ENCODE measurements around the gene LCNL1.

DNA sequence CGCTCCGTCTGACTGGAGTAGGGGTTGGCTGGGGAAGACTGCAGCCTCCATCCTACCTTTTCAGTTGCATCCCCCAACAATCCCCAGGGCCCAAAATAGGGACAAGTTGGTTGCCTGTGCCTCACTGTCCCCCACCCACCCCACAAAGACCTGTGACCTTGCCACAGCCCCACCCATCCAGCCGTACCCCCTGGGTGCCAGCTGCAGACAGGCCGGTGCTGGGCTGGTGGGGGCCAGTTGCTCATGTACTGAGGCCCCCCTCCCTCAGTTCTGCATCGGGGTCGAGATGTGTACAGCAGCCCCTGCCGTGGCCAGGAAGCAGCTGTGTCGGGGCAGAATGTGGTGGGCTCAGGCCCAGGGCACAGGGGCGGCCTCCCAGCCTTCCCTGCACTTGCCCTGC lies 374 bp downstream of the LCNL1 start:
- TF ChIP-seq, protein P1, sequence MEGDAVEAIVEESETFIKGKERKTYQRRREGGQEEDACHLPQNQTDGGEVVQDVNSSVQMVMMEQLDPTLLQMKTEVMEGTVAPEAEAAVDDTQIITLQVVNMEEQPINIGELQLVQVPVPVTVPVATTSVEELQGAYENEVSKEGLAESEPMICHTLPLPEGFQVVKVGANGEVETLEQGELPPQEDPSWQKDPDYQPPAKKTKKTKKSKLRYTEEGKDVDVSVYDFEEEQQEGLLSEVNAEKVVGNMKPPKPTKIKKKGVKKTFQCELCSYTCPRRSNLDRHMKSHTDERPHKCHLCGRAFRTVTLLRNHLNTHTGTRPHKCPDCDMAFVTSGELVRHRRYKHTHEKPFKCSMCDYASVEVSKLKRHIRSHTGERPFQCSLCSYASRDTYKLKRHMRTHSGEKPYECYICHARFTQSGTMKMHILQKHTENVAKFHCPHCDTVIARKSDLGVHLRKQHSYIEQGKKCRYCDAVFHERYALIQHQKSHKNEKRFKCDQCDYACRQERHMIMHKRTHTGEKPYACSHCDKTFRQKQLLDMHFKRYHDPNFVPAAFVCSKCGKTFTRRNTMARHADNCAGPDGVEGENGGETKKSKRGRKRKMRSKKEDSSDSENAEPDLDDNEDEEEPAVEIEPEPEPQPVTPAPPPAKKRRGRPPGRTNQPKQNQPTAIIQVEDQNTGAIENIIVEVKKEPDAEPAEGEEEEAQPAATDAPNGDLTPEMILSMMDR (IDR thresholded peaks at IDR 0.05): no peak
- TF ChIP-seq POLR2A (IDR thresholded peaks at IDR 0.05): no peak

Data from vagina (tissue), 2 donors.